ENCODE measurements around the gene NAV2. TPM values are rescaled to one million over a fixed set of nuclear protein-coding genes. Genes with fewer than 3 reads are reported as not detected.

The NAV2 gene
- polyA plus RNA-seq, 1 experiment = 5.1 TPM

GRCh38 chr11:20088397-20089225, 376.0 kb downstream of the NAV2 start:
- H3K27me3 ChIP-seq (ENCODE audit: control insufficient read depth, insufficient read depth, low read length) = no peaks in the 10 kb centered on the region
- CTCF ChIA-PET = interaction anchor here (0.6 to 1.0 kb wide), 2 partner anchors 150 to 470 kb away, joined by 3 read pairs; no protein-coding TSS in a partner anchor
- POLR2A ChIA-PET = no interaction called here
- no peak for DNase-seq (ENCODE audit: low read depth, low spot score)
- no peak overlapping the region for H3K4me3 ChIP-seq (ENCODE audit: low read depth, low read length)
- no peak overlapping the region for H3K27ac ChIP-seq (ENCODE audit: low read depth, low read length)
- TF ChIP-seq CTCF (IDR thresholded peaks at IDR 0.05; ENCODE audit: low read depth, low read length) = no peak
- no peaks in the 10 kb centered on the region for H3K9me3 ChIP-seq (ENCODE audit: control insufficient read depth, insufficient read depth, low read length)

- Histone ChIP-seq H3K27ac (ENCODE audit: low read depth, low read length) (no peak overlapping the region), H3K4me3 (ENCODE audit: low read depth, low read length) (no peak overlapping the region), H3K27me3 (ENCODE audit: control insufficient read depth, insufficient read depth, low read length) (no peaks in the 10 kb centered on the region), H3K9me3 (ENCODE audit: control insufficient read depth, insufficient read depth, low read length) (no peaks in the 10 kb centered on the region)
- ChIA-PET CTCF (interaction anchor here (1.0 kb wide), 1 partner anchor 150 kb away, joined by 3 read pairs; no protein-coding TSS in a partner anchor), POLR2A (no interaction called here)
- no peak for DNase-seq (ENCODE audit: low read depth, low spot score)
- no peak for TF ChIP-seq CTCF (IDR thresholded peaks at IDR 0.05; ENCODE audit: low read depth, low read length)
These were observed 376.7 kb downstream of the NAV2 start for GRCh38 chr11:20089367-20089766.

DNA sequence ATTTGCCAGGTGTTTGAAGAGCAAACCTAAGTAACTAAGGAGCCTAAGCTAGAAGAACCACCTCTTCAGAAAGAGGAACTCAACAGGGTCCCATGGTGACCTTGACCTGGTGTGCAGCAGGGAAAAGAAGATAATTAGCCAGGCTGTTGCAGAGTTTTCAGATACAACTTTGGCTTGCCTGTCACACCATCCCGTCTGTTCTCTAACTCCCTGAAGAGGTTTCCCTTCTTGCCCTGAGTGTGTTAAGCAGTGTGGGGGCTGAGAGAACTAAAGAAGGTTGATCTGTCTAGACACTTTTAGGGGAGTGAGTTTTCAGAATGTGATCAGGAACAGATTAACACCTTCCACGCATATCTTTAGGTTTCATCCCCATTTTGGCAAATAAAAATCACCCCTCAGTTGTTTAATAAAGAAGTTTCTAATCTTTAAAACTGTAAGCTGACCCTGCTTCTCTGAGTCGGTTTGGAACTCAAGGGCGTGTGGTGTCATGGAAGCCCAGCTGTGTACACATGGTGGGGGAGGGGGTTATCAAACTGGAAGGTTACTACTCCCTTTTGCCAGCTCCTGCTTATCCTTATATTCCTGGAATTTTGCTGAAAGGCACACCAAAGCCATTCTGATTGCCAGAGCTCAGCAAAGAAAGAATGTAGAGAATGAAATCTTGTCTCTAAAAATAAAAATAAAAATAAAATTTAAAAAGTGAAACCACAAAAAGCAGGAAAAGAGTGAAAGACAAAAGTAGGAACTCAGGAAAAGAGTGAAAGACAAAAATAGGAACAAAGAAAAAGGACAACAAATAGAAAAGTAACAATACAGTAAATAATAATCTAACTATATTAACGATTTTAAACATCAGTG, 377.4 kb downstream of the NAV2 start:
- H3K27ac ChIP-seq (ENCODE audit: low read depth, low read length) = no peak overlapping the region
- no peak overlapping the region for H3K4me3 ChIP-seq (ENCODE audit: low read depth, low read length)
- TF ChIP-seq CTCF (IDR thresholded peaks at IDR 0.05; ENCODE audit: low read depth, low read length) = no peak
- H3K27me3 ChIP-seq (ENCODE audit: control insufficient read depth, insufficient read depth, low read length) = no peaks in the 10 kb centered on the region
- DNase-seq (ENCODE audit: low read depth, low spot score) = no peak
- ChIA-PET POLR2A (no interaction called here), CTCF (interaction anchor here (1.4 kb wide), 1 partner anchor 39 kb away, joined by 5 read pairs; no protein-coding TSS in a partner anchor)
- no peaks in the 10 kb centered on the region for H3K9me3 ChIP-seq (ENCODE audit: control insufficient read depth, insufficient read depth, low read length)

GRCh38 chr11:20090654-20091374, 378.2 kb downstream of the NAV2 start:
- H3K27me3 ChIP-seq (ENCODE audit: control insufficient read depth, insufficient read depth, low read length) = no peaks in the 10 kb centered on the region
- H3K9me3 ChIP-seq (ENCODE audit: control insufficient read depth, insufficient read depth, low read length) = no peaks in the 10 kb centered on the region
- no peak for DNase-seq (ENCODE audit: low read depth, low spot score)
- no peak overlapping the region for H3K4me3 ChIP-seq (ENCODE audit: low read depth, low read length)
- POLR2A ChIA-PET = no interaction called here
- CTCF ChIA-PET = interaction anchor here (1.4 kb wide), 1 partner anchor 38 kb away, joined by 5 read pairs; no protein-coding TSS in a partner anchor
- H3K27ac ChIP-seq (ENCODE audit: low read depth, low read length) = no peak overlapping the region
- no peak for TF ChIP-seq CTCF (IDR thresholded peaks at IDR 0.05; ENCODE audit: low read depth, low read length)
